ENCODE data around the gene ZEB2.

The ZEB2 gene

DNA sequence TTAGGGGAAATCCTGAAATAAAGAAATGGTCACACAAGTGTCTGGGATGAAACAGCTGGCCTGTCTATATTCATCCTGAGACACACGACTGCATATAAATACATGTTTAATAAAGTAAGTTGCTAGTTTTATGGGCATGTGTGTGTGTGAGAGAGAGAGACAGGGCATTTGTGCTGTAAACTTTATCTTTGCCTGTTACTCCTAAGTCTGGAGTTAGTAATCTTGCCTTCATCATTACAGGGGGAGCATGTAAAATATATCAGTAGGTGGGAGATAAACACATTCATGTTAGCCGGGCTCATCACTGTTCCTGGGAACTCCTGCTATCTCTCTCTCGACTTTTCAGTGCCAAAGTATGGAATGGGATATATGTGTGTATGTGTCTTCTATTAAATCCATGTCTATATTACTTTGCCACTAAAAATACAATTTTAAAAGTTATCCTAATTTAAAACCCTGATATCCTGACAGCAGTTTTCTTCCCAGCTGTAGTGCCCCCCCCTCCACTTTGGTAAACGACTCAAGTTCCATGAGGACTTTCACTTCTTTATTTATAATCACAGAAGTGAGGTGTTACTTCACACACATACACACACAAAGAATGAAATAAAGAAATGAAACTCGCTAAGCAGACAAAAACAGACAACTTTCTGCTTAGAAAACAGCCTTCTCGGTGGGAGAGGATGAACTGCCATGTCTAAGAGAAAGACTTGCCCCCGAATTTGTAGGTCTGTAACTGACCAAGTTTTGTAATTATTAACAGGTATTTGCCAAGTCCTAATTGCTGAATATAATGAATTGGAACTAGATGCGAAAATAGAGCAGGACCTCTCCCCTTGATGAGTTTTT is 947 bp downstream of the ZEB2 start:
- CTCF ChIA-PET, result interaction anchor here (0.7 to 4.5 kb wide), 5 partner anchors 8 to 78 kb away, joined by 3 to 22 read pairs (median 5); no protein-coding TSS in a partner anchor
- WGBS (ENCODE audit: insufficient coverage), result 0% methylated on average over 5 of the region's 8 CpGs
- Histone ChIP-seq H3K9me3 (ENCODE audit: control extremely low read depth in 1 of 5, control insufficient read depth in 4 of 5, insufficient read depth in 2 of 5, low read depth in 1 of 5, low read length in 4 of 5) (no peaks in the 10 kb centered on the region), H3K27ac (ENCODE audit: insufficient read depth in 1 of 2, low read depth in 1 of 2, low read length in 2 of 2, poor library complexity in 1 of 2, severe bottlenecking in 2 of 2) (peak overlapping the region; percentile 91 to 96), H3K27me3 (replicated peaks in 2 of 5; ENCODE audit: control insufficient read depth in 4 of 5, insufficient read depth in 5 of 5, low read length in 4 of 5) (no peaks in the 10 kb centered on the region), H3K36me3 (ENCODE audit: control insufficient read depth in 4 of 4, insufficient read depth in 4 of 4, low read length in 3 of 4) (peaks cover 5 to 14% (median 9%) of the 10 kb centered on the region in 4 experiments), H3K4me1 (ENCODE audit: control extremely low read depth in 1 of 4, control insufficient read depth in 4 of 4, insufficient read depth in 4 of 4, low read length in 3 of 4) (peaks cover 21 to 47% (median 35%) of the 10 kb centered on the region in 4 experiments), H3K4me3 (ENCODE audit: control insufficient read depth in 1 of 7, extremely low read depth in 1 of 7, insufficient read depth in 4 of 7, low read depth in 2 of 7, low read length in 6 of 7) (peak overlapping the region in 6 of 7 experiments; percentile 85 to 100 (median 94))
- POLR2A ChIA-PET, result interaction anchor here (0.6 to 1.2 kb wide), 3 partner anchors 49 to 64 kb away, joined by 3 to 5 read pairs (median 3); no protein-coding TSS in a partner anchor
- peak in 1 of 3 donors; percentile 30 for DNase-seq

DNA sequence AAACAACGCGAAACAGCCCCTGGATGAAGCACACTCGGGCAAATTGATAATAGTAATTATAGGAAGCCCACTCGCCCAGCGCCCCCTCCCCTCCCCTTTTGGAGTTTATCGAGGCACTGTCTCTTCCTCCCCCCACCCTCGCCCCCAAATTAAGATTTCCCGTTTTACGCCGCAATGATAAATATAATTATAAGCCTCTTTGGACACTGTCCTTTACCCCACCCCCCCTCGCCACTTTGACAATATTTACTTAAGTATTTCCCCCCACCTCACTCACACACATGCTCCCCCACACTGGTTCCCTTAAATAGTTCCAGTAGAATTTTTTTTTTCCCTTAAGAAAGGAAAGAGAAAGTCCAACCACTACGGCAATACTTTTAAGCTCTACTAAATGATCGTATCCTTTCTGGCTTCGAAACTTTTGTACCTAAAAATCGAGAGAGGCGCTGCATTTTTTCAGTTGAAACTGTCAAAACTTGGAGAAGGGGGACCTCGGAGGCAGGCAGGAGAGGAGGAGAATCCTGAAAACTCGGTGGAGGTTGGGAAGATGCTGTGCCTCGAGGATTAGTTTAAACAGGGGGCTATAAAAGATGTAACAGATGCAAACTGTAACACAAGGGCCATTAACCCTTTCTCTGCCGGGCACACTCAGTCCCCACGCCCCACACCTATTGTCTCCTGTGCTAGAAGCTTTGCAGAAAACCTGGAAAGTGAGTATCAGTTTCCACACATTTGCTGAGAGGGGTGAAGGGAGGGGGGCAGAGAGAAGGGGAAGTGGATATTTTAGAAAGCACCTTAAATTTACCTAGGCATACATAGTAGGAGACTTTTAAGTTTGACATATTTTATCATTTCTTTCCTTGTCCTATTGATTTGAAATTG is 1.8 kb downstream of the ZEB2 start:
- peak overlapping the region; percentile 91 to 96 for H3K27ac ChIP-seq (ENCODE audit: insufficient read depth in 1 of 2, low read depth in 1 of 2, low read length in 2 of 2, poor library complexity in 1 of 2, severe bottlenecking in 2 of 2)
- H3K27me3 ChIP-seq (replicated peaks in 2 of 5; ENCODE audit: control insufficient read depth in 4 of 5, insufficient read depth in 5 of 5, low read length in 4 of 5), result no peaks in the 10 kb centered on the region
- ChIA-PET CTCF (interaction anchor here (0.7 to 4.5 kb wide), 2 partner anchors 11 to 63 kb away, joined by 4 to 22 read pairs; no protein-coding TSS in a partner anchor), POLR2A (interaction anchor here (0.7 to 0.8 kb wide), 2 partner anchors 65 to 318 kb away, joined by 5 to 13 read pairs; no protein-coding TSS in a partner anchor)
- peaks cover 7 to 20% (median 17%) of the 10 kb centered on the region in 4 experiments for H3K36me3 ChIP-seq (ENCODE audit: control insufficient read depth in 4 of 4, insufficient read depth in 4 of 4, low read length in 3 of 4)
- H3K9me3 ChIP-seq (ENCODE audit: control extremely low read depth in 1 of 5, control insufficient read depth in 4 of 5, insufficient read depth in 2 of 5, low read depth in 1 of 5, low read length in 4 of 5), result no peaks in the 10 kb centered on the region
- peak overlapping the region; percentile 57 to 100 (median 94) for H3K4me3 ChIP-seq (ENCODE audit: control insufficient read depth in 1 of 7, extremely low read depth in 1 of 7, insufficient read depth in 4 of 7, low read depth in 2 of 7, low read length in 6 of 7)
- DNase-seq, result peak in 2 of 3 donors; percentile 62 to 64
- WGBS (ENCODE audit: insufficient coverage), result 1% methylated on average over 8 of the region's 21 CpGs
- peaks cover 25 to 54% (median 38%) of the 10 kb centered on the region in 4 experiments for H3K4me1 ChIP-seq (ENCODE audit: control extremely low read depth in 1 of 4, control insufficient read depth in 4 of 4, insufficient read depth in 4 of 4, low read length in 3 of 4)

DNA sequence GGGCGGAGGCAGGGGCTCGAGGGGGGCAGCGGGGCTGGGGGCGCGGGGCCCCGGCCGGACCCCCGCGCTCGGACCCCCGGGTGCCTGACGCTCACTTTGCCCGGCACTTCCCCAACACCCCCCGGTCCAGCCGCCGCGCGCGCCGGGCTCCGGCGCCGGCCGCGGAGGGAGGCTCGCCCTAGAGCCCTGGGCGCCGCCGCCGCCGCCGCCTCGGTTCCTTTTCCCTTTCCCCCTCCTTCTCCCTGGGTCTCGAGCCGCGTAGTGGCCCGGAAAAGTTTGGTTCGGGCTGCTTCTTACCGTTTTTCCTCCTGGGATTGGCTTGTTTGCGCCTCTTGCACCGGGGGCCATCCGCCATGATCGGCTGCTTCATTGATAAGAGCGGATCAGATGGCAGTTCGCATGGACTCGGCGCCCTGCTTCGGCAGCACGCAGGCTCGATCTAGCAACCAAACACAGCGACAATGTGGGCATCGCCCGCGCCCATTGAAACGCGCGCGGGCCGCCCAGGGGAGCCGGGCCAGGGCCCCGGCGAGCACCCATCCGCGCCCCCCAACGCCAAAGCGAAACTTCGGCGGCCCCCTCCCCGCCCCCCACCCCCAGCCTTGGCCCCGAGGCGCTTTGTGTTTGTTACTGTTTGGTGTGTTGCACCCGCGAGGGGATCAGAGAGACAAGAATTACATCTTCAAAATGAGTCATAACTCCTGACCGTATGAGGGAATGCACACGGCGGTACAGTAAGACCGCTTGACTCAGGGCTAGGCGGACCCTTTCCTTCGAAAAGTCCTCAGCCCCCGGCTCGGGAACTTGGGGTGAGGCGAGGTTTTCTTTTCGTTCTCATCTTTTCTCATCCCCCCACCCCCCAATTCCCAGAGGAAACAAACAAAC is 2.7 kb downstream of the ZEB2 start:
- CTCF ChIA-PET, result interaction anchor here (4.5 kb wide), 1 partner anchor 64 kb away, joined by 22 read pairs; no protein-coding TSS in a partner anchor
- H3K27ac ChIP-seq (ENCODE audit: insufficient read depth in 1 of 2, low read depth in 1 of 2, low read length in 2 of 2, poor library complexity in 1 of 2, severe bottlenecking in 2 of 2), result peak overlapping the region; percentile 91 to 96

DNA sequence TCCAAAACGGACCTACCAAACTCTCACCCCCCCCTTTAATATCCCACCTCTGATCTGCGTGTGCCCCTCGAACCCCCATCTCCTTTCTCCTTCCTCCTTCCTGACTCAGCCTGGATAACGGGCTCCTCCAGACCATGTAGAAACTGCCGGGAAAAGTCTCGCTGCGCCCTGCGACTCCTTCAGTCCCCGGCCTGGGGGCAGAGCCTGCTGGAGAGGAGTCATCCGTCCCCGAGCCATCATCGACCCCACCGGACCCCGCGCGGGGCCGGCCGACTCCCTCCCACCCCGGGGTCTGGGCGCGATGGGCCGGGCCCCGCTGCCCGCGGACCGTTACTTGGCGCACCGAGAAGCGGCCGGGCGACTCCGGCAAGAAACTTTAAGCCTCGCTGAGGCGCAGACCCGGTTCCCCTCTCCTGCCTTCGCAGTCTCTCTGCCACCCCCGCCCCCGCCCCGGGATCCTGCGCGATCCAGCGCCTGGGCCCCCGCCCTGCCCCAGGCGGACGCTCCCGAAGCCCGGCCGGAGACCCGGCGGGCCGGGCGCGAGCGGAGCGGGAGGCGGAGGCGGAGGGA is 3.4 kb downstream of the ZEB2 start:
- POLR2A ChIA-PET, result no interaction called here
- no peaks in the 10 kb centered on the region for H3K27me3 ChIP-seq (replicated peaks in 2 of 5; ENCODE audit: control insufficient read depth in 4 of 5, insufficient read depth in 5 of 5, low read length in 4 of 5)
- no peaks in the 10 kb centered on the region for H3K9me3 ChIP-seq (ENCODE audit: control extremely low read depth in 1 of 5, control insufficient read depth in 4 of 5, insufficient read depth in 2 of 5, low read depth in 1 of 5, low read length in 4 of 5)
- peak overlapping the region; percentile 91 to 96 for H3K27ac ChIP-seq (ENCODE audit: insufficient read depth in 1 of 2, low read depth in 1 of 2, low read length in 2 of 2, poor library complexity in 1 of 2, severe bottlenecking in 2 of 2)
- peak overlapping the region; percentile 77 to 98 (median 87) for H3K4me3 ChIP-seq (ENCODE audit: control insufficient read depth in 1 of 7, extremely low read depth in 1 of 7, insufficient read depth in 4 of 7, low read depth in 2 of 7, low read length in 6 of 7)
- peaks cover 32 to 57% (median 44%) of the 10 kb centered on the region in 4 experiments for H3K4me1 ChIP-seq (ENCODE audit: control extremely low read depth in 1 of 4, control insufficient read depth in 4 of 4, insufficient read depth in 4 of 4, low read length in 3 of 4)
- WGBS (ENCODE audit: insufficient coverage), result under 1% methylated on average over 29 of the region's 57 CpGs
- DNase-seq, result peak in 1 of 3 donors; percentile 27
- CTCF ChIA-PET, result interaction anchor here (0.8 to 1.2 kb wide), 2 partner anchors 19 to 67 kb away, joined by 3 read pairs; no protein-coding TSS in a partner anchor
- peaks cover 12 to 36% (median 29%) of the 10 kb centered on the region in 4 experiments for H3K36me3 ChIP-seq (ENCODE audit: control insufficient read depth in 4 of 4, insufficient read depth in 4 of 4, low read length in 3 of 4)

More for the DNA sequence above, 2.7 kb downstream of the ZEB2 start:
- DNase-seq, result peak; percentile 58 to 86 (median 80)
- no peaks in the 10 kb centered on the region for H3K9me3 ChIP-seq (ENCODE audit: control extremely low read depth in 1 of 5, control insufficient read depth in 4 of 5, insufficient read depth in 2 of 5, low read depth in 1 of 5, low read length in 4 of 5)
- peaks cover 9 to 29% (median 24%) of the 10 kb centered on the region in 4 experiments for H3K36me3 ChIP-seq (ENCODE audit: control insufficient read depth in 4 of 4, insufficient read depth in 4 of 4, low read length in 3 of 4)
- peaks cover 27 to 54% (median 39%) of the 10 kb centered on the region in 4 experiments for H3K4me1 ChIP-seq (ENCODE audit: control extremely low read depth in 1 of 4, control insufficient read depth in 4 of 4, insufficient read depth in 4 of 4, low read length in 3 of 4)
- H3K4me3 ChIP-seq (ENCODE audit: control insufficient read depth in 1 of 7, extremely low read depth in 1 of 7, insufficient read depth in 4 of 7, low read depth in 2 of 7, low read length in 6 of 7), result peak overlapping the region; percentile 81 to 100 (median 94)
- POLR2A ChIA-PET, result no interaction called here
- no peaks in the 10 kb centered on the region for H3K27me3 ChIP-seq (replicated peaks in 2 of 5; ENCODE audit: control insufficient read depth in 4 of 5, insufficient read depth in 5 of 5, low read length in 4 of 5)
- 0% methylated on average over 23 of the region's 83 CpGs for WGBS (ENCODE audit: insufficient coverage)

DNA sequence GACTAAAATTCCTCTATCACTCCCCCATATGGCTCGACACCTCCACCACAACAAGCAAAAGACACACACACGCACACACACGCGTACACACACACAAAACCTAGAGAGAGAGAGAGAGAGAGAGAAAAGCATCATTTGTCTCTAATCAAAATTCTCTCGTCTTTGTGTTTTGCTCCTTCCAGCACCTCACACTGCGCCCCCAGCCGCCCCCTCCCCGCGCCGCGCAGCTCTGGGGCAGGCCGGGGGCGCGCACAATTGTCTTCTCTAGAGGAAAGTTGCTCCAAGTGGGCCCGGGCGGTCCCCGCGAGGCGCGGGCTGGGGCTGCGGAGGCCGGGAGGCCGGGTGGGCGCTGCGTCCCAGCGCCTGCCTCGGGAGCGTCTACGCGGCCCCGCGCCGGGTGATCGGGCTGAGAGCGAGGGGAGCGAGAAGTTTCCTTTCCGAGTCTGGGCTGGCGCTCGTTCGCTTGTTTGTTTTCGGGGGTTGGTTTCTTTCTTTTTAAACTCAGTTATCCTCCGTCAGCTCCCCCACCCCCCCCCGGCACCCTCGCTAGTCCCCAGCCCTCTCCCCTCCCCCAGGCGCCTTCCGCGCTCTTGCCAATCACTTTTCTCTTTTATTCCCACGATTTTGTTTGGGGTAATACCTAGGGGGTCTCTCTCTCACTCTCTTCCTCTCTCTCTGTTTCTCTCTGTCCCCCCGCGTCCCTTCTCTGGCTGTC is 4.1 kb downstream of the ZEB2 start:
- CTCF ChIA-PET, result interaction anchor here (0.6 to 1.2 kb wide), 6 partner anchors 18 to 891 kb away, joined by 3 to 4 read pairs (median 3); no protein-coding TSS in a partner anchor

More for the DNA sequence above, 4.1 kb downstream of the ZEB2 start:
- H3K27ac ChIP-seq (ENCODE audit: insufficient read depth in 1 of 2, low read depth in 1 of 2, low read length in 2 of 2, poor library complexity in 1 of 2, severe bottlenecking in 2 of 2), result peak overlapping the region; percentile 91 to 96
- H3K36me3 ChIP-seq (ENCODE audit: control insufficient read depth in 4 of 4, insufficient read depth in 4 of 4, low read length in 3 of 4), result peaks cover 12 to 43% (median 31%) of the 10 kb centered on the region in 4 experiments
- POLR2A ChIA-PET, result no interaction called here
- H3K27me3 ChIP-seq (replicated peaks in 2 of 5; ENCODE audit: control insufficient read depth in 4 of 5, insufficient read depth in 5 of 5, low read length in 4 of 5), result no peaks in the 10 kb centered on the region
- DNase-seq, result peak in 2 of 3 donors; percentile 50 to 60
- H3K9me3 ChIP-seq (ENCODE audit: control extremely low read depth in 1 of 5, control insufficient read depth in 4 of 5, insufficient read depth in 2 of 5, low read depth in 1 of 5, low read length in 4 of 5), result no peaks in the 10 kb centered on the region
- under 1% methylated on average over 33 of the region's 50 CpGs for WGBS (ENCODE audit: insufficient coverage)
- peaks cover 34 to 59% (median 47%) of the 10 kb centered on the region in 4 experiments for H3K4me1 ChIP-seq (ENCODE audit: control extremely low read depth in 1 of 4, control insufficient read depth in 4 of 4, insufficient read depth in 4 of 4, low read length in 3 of 4)
- peak overlapping the region; percentile 77 to 98 (median 87) for H3K4me3 ChIP-seq (ENCODE audit: control insufficient read depth in 1 of 7, extremely low read depth in 1 of 7, insufficient read depth in 4 of 7, low read depth in 2 of 7, low read length in 6 of 7)
